T-helper 17 cell (primary cell): ENCODE measurements around the gene XKR3. TPM values are rescaled to one million over a fixed set of nuclear protein-coding genes. Genes with fewer than 3 reads are reported as not detected.

Source experiments
- ATAC-seq: fragments of 150-1000 bp; cut with Tn5 transposase; 2 replicates; pipeline ENCODE4 v1.10.0; 2021; ENCODE audit warnings: mild to moderate bottlenecking, moderate library complexity
- DNase-seq, 3 donors: peaks; one replicate each; pipeline versions ENCODE4 v3.0.0 to v3.0.0-alpha.2; 2020 to 2021
- H3K9me3 ChIP-seq: one replicate; pipeline ENCODE4 v1.7.0; 2013; ENCODE audit warnings: low read length, mild to moderate bottlenecking; ENCODE audit not compliant: control insufficient read depth, poor library complexity, severe bottlenecking
- H3K27ac Mint-ChIP-seq: one replicate; pipeline ENCODE4 v1.8.0; 2022; ENCODE audit warnings: mild to moderate bottlenecking, moderate library complexity, mixed read lengths
- H3K27me3 Mint-ChIP-seq: one replicate; pipeline ENCODE4 v1.8.0; 2022; ENCODE audit warnings: mixed read lengths
- H3K36me3 Mint-ChIP-seq: one replicate; pipeline ENCODE4 v1.8.0; 2022; ENCODE audit warnings: low read depth, mixed read lengths
- H3K4me1 Mint-ChIP-seq: one replicate; pipeline ENCODE4 v1.8.0; 2022; ENCODE audit warnings: mild to moderate bottlenecking, mixed read lengths
- H3K4me3 Mint-ChIP-seq: one replicate; pipeline ENCODE4 v1.8.0; 2022; ENCODE audit warnings: mild to moderate bottlenecking, moderate library complexity, mixed read lengths
- total RNA-seq, 4 donors: library from RNA in 2 of 4; stranded (reverse) in 2 of 4; gene quantifications; one replicate each; pipeline ENCODE4 v1.2.3 and lab custom pipeline; 2022 to 2026

The XKR3 gene
- total RNA-seq, 2 donors from 2014 or later: 0.26 TPM; not detected in 1

DNA sequence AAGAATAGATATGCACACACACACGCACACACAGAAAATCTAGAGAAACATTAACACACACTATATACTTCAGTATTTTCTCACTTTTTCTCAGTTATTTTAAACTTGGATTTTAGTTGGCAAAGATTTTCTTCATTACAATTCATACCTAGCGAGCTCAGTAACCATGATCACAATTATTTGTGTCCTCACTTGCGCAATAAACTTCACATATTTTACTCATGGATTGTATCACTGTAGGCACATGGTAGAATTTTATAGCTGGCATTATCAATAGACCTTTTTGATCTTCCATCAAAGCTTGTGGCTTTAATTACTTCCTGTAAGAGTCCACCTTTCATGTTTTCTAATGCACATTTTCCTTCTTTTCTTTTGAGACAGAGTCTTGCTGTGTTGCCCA lies 4.8 kb upstream of the XKR3 start:
- no peaks in the 10 kb centered on the region for H3K36me3 Mint-ChIP-seq
- ATAC-seq (no peak), DNase-seq (no peak)
- no peaks in the 10 kb centered on the region for H3K9me3 ChIP-seq
- H3K27me3 Mint-ChIP-seq: peaks cover 30% of the 10 kb centered on the region
- H3K4me3 Mint-ChIP-seq: no peak overlapping the region
- H3K27ac Mint-ChIP-seq: no peak overlapping the region
- peaks cover 6% of the 10 kb centered on the region for H3K4me1 Mint-ChIP-seq

GRCh38 chr22:16828876-16829275 lies 3.7 kb upstream of the XKR3 start:
- no peak for DNase-seq
- H3K27me3 Mint-ChIP-seq: peaks cover 21% of the 10 kb centered on the region
- no peak overlapping the region for H3K27ac Mint-ChIP-seq
- no peaks in the 10 kb centered on the region for H3K36me3 Mint-ChIP-seq
- no peaks in the 10 kb centered on the region for H3K9me3 ChIP-seq
- no peak overlapping the region for H3K4me3 Mint-ChIP-seq
- peaks cover 16% of the 10 kb centered on the region for H3K4me1 Mint-ChIP-seq
- ATAC-seq: no peak

DNA sequence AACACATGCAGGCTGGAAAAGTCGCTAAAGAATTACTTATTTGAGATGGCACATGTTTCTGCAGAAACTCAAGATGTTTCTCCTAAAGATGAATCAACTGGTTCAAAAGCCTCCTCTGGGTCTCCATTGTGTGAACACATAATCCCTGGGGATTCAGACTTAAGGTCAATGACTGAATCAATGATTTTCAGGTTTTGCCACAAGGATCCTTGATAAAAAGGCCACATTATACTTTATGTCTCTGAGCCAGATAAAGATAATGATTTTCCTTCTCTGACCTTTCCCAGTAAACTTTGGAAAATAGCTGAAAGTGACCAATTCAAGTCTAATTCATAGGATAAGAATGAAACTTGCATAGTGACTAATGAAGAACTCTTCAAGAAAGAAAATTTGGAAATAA lies 2.3 kb upstream of the XKR3 start:
- Mint-ChIP-seq H3K27ac (no peak overlapping the region), H3K36me3 (no peaks in the 10 kb centered on the region), H3K4me3 (no peak overlapping the region), H3K4me1 (peaks cover 16% of the 10 kb centered on the region), H3K27me3 (peaks cover 23% of the 10 kb centered on the region)
- H3K9me3 ChIP-seq: no peaks in the 10 kb centered on the region
- DNase-seq: no peak
- no peak for ATAC-seq

GRCh38 chr22:16819249-16819648 lies 6.0 kb downstream of the XKR3 start:
- no peak for ATAC-seq
- no peak overlapping the region for H3K27ac Mint-ChIP-seq
- H3K4me3 Mint-ChIP-seq: no peak overlapping the region
- DNase-seq: no peak
- peaks cover 3% of the 10 kb centered on the region for H3K4me1 Mint-ChIP-seq
- H3K27me3 Mint-ChIP-seq: peaks cover 16% of the 10 kb centered on the region
- no peaks in the 10 kb centered on the region for H3K36me3 Mint-ChIP-seq
- no peaks in the 10 kb centered on the region for H3K9me3 ChIP-seq

DNA sequence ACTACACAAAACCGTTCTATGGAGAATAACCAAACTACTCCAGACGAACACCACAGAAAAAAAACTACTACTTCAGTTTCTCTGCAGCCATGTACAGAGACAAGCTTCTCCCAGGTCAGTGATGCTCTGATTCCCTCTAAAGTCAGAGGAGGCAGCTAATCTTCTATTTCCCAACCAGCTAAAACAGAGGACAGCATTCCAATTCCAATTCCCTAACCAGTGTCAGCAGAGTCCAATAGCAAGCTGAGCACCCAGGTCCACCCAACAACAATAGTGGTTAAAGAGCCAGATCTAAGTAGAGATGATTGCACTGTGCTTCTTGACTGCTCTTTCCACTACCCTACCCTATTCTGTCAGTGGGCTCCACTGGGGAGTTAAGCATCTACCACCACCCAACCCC lies 6.7 kb downstream of the XKR3 start:
- DNase-seq (no peak), ATAC-seq (no peak)
- H3K4me1 Mint-ChIP-seq: no peaks in the 10 kb centered on the region
- H3K27ac Mint-ChIP-seq: no peak overlapping the region
- no peak overlapping the region for H3K4me3 Mint-ChIP-seq
- peaks cover 16% of the 10 kb centered on the region for H3K27me3 Mint-ChIP-seq
- no peaks in the 10 kb centered on the region for H3K9me3 ChIP-seq
- H3K36me3 Mint-ChIP-seq: no peaks in the 10 kb centered on the region

DNA sequence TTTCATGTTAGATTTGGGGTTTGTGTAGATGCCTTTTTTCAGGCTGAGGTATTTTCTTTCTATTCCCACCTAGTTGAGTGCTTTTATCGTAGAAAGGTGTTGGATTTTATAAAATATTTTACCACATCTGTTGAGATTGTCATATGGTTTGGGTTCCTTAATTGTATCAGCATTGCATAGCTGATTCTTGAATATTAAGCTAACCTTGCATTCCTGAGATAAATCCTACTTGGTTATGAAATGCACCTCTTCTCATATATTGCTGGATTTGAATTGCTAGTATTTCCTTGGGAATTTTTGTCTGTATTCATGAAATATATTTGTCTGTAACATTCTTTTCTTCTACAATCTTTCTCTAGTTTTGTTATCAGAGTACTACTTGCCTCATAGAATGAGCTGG lies 10.1 kb downstream of the XKR3 start:
- peaks cover 3% of the 10 kb centered on the region for H3K4me1 Mint-ChIP-seq
- H3K27ac Mint-ChIP-seq: no peak overlapping the region
- ATAC-seq (no peak), DNase-seq (no peak)
- H3K9me3 ChIP-seq: no peaks in the 10 kb centered on the region
- H3K4me3 Mint-ChIP-seq: no peak overlapping the region
- no peaks in the 10 kb centered on the region for H3K36me3 Mint-ChIP-seq
- H3K27me3 Mint-ChIP-seq: peaks cover 21% of the 10 kb centered on the region

DNA sequence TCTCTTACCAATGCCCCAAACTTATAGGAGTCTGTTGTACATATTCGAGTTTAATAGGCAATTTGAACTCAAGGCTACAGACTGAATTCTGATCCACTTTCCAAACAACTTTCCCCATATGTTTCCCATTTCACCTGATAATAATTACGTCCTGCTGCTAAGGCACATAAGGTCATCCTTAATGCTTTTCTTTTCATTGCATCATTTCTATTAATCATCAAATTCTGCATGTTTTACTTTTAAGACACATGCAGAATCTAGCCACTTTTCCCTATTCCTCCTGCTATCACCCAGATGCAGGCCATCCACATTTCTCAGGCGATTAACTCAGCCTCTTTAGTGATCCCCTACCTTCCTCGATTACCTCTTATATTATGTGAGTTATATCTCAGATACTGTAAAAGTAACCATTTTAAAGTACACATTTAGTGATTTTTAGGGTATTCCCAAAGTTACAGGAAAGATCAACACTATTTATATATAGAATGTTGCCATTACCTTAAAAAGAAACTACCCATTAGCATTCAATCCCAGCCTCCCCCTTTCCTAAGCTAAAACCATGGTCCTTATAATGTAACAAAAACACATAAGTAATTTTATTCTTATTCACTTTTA lies 14.9 kb downstream of the XKR3 start:
- Mint-ChIP-seq H3K36me3 (no peaks in the 10 kb centered on the region), H3K27ac (no peak overlapping the region), H3K4me3 (no peak overlapping the region), H3K4me1 (peaks cover 3% of the 10 kb centered on the region), H3K27me3 (peaks cover 17% of the 10 kb centered on the region)
- no peak for DNase-seq
- no peak for ATAC-seq
- no peaks in the 10 kb centered on the region for H3K9me3 ChIP-seq

- H3K4me3 Mint-ChIP-seq: no peak overlapping the region
- H3K9me3 ChIP-seq: no peaks in the 10 kb centered on the region
- ATAC-seq: no peak
- H3K27ac Mint-ChIP-seq: no peak overlapping the region
- H3K4me1 Mint-ChIP-seq: peaks cover 3% of the 10 kb centered on the region
- DNase-seq: no peak
- H3K27me3 Mint-ChIP-seq: peaks cover 25% of the 10 kb centered on the region
- no peaks in the 10 kb centered on the region for H3K36me3 Mint-ChIP-seq
Observed at GRCh38 chr22:16808744-16809143, 16.5 kb downstream of the XKR3 start.

GRCh38 chr22:16807109-16807508 lies 18.1 kb downstream of the XKR3 start:
- ATAC-seq (no peak), DNase-seq (no peak)
- no peaks in the 10 kb centered on the region for H3K36me3 Mint-ChIP-seq
- no peak overlapping the region for H3K4me3 Mint-ChIP-seq
- peaks cover 22% of the 10 kb centered on the region for H3K27me3 Mint-ChIP-seq
- no peaks in the 10 kb centered on the region for H3K9me3 ChIP-seq
- H3K27ac Mint-ChIP-seq: no peak overlapping the region
- peaks cover 3% of the 10 kb centered on the region for H3K4me1 Mint-ChIP-seq

GRCh38 chr22:16806401-16806800 lies 18.8 kb downstream of the XKR3 start:
- H3K4me1 Mint-ChIP-seq: peaks cover 3% of the 10 kb centered on the region
- no peak overlapping the region for H3K27ac Mint-ChIP-seq
- H3K36me3 Mint-ChIP-seq: no peaks in the 10 kb centered on the region
- no peaks in the 10 kb centered on the region for H3K9me3 ChIP-seq
- no peak for DNase-seq
- no peak for ATAC-seq
- peaks cover 22% of the 10 kb centered on the region for H3K27me3 Mint-ChIP-seq
- no peak overlapping the region for H3K4me3 Mint-ChIP-seq

DNA sequence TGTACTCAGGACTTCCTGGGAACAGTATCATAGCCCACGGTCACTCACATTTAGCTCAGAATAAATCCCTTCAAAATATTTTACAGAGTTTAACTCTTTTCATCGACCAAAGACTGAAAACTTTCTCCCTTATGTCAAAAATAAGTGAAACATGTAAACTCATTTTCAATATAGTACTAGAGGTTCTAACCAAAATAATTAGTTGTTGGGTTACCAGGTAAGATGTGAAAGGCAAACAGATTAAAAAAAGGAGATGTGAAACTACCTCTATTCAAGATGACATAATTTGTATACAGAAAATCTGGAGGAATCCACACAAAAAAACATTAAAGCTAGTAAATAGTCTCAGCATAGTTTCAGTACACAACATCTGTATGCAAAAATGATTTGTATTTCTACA lies 20.3 kb downstream of the XKR3 start:
- Mint-ChIP-seq H3K4me1 (no peaks in the 10 kb centered on the region), H3K27ac (no peak overlapping the region), H3K4me3 (no peak overlapping the region), H3K36me3 (no peaks in the 10 kb centered on the region), H3K27me3 (peaks cover 15% of the 10 kb centered on the region)
- ATAC-seq: no peak
- no peak for DNase-seq
- no peaks in the 10 kb centered on the region for H3K9me3 ChIP-seq

DNA sequence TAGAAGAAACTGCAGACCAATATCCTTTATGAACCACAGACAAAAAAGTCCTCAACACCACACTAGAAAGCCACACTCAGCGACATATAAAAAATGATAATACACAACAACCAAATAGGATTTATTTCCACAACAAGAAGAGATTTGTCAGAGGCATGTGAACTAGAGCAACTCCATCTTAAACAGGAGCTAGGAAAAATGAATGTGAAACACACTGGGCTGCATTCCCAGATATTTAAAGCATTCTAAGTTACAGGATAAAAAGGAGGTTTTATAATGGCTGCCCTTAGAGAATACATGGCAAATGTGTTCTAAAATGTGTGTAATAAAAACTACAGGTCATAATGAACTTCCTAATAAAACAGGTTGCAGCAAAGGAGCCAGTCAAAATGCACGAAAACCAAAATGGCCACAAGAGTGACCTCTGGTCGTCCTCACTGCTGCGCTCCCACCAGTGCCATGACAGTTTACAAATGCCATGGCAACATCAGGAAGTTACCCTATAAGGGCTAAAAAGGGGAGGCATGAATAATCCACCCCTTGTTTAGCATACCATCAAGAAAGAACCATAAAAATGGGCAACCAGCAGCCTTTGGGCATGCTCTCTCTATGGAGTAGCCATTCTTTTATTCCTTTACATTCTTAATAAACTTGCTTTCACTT lies 21.8 kb downstream of the XKR3 start:
- Mint-ChIP-seq H3K27me3 (peaks cover 15% of the 10 kb centered on the region), H3K4me3 (no peak overlapping the region), H3K27ac (no peak overlapping the region), H3K36me3 (no peaks in the 10 kb centered on the region), H3K4me1 (no peaks in the 10 kb centered on the region)
- DNase-seq: no peak
- ATAC-seq: no peak
- no peaks in the 10 kb centered on the region for H3K9me3 ChIP-seq

DNA sequence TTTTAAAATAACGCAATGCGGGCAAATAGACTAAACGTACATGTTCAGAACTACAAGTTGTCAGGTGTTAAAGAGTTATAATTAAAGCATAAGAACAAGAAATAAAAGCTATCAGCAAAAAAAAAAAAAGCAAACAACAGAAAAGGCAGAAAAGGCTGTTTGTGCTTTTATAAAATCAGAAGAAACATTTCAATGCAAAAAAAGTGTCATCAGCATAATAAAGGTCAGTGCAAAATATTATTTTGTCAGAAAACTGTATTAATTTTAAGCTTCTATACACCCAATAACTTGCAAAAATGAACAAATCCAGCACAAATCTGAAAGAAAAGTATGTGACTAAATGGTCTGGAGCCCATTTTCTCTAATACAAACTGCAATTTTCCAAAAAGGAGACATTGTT lies 23.6 kb downstream of the XKR3 start:
- no peak for ATAC-seq
- no peak for DNase-seq
- Mint-ChIP-seq H3K27ac (no peak overlapping the region), H3K27me3 (peaks cover 11% of the 10 kb centered on the region), H3K4me1 (no peaks in the 10 kb centered on the region), H3K36me3 (no peaks in the 10 kb centered on the region), H3K4me3 (no peak overlapping the region)
- H3K9me3 ChIP-seq: no peaks in the 10 kb centered on the region

- Mint-ChIP-seq H3K27me3 (peaks cover 11% of the 10 kb centered on the region), H3K36me3 (no peaks in the 10 kb centered on the region), H3K27ac (no peak overlapping the region), H3K4me1 (no peaks in the 10 kb centered on the region), H3K4me3 (no peak overlapping the region)
- no peaks in the 10 kb centered on the region for H3K9me3 ChIP-seq
- ATAC-seq: no peak
- DNase-seq: no peak
Observed at GRCh38 chr22:16801088-16801487, 24.1 kb downstream of the XKR3 start.
